HepG2 (cell line): ENCODE data around the gene ZFPL1. TPM values are rescaled to one million over a fixed set of nuclear protein-coding genes. Genes with fewer than 3 reads are reported as not detected.
A peak's percentile ranks its signal among the peaks of the same experiment; 100 is the strongest.

Source experiments
- ELK4 ChIP-seq: sonication (generic); formaldehyde crosslinking; IDR thresholded peaks from 2 replicates; pipeline ENCODE4 v1.9.0; 2021; ENCODE audit warnings: missing genetic modification reagents, borderline replicate concordance
- FOSL1 ChIP-seq: sonication (generic); formaldehyde crosslinking; IDR thresholded peaks from 2 replicates; pipeline ENCODE4 v1.9.0; 2021; ENCODE audit warnings: missing genetic modification reagents, borderline replicate concordance
- GATA4 ChIP-seq: sonication (generic); IDR thresholded peaks from 2 replicates; pipeline ENCODE4 v1.6.1; 2016; ENCODE audit warnings: antibody characterized with exemption, low read depth, borderline replicate concordance
- HDAC1 ChIP-seq: sonication (generic); formaldehyde crosslinking; IDR thresholded peaks from 2 replicates; pipeline ENCODE4 v1.5.1; 2020; ENCODE audit warnings: mild to moderate bottlenecking, missing genetic modification reagents
- HMGA1 ChIP-seq: sonication (generic); formaldehyde crosslinking; conservative IDR thresholded peaks from 2 replicates; pipeline ENCODE4 v1.4.0; 2020; ENCODE audit warnings: missing genetic modification reagents
- HOXA9 ChIP-seq: sonication (generic); formaldehyde crosslinking; IDR thresholded peaks from 2 replicates; pipeline ENCODE4 v1.8.1; 2022; ENCODE audit warnings: missing genetic modification reagents, mild to moderate bottlenecking, moderate library complexity, borderline replicate concordance
- LRRFIP1 ChIP-seq: sonication (generic); formaldehyde crosslinking; conservative IDR thresholded peaks from 2 replicates; pipeline ENCODE4 v1.4.0; 2020; ENCODE audit warnings: missing genetic modification reagents
- MAFF ChIP-seq: IDR thresholded peaks from 2 replicates; pipeline ENCODE4 v1.6.1; 2011; ENCODE audit warnings: low read depth, low read length, improper control_type of control experiment
- MAFG ChIP-seq: sonication (generic); formaldehyde crosslinking; IDR thresholded peaks from 2 replicates; pipeline ENCODE4 v1.5.1; 2020; ENCODE audit warnings: mild to moderate bottlenecking, missing genetic modification reagents
- SSRP1 ChIP-seq: IDR thresholded peaks from 2 replicates; pipeline ENCODE4 v1.6.1; 2016; ENCODE audit warnings: control low read depth
- ZBTB2 ChIP-seq: sonication (generic); formaldehyde crosslinking; IDR thresholded peaks from 2 replicates; pipeline ENCODE4 v1.8.0; 2022; ENCODE audit warnings: low read depth, missing genetic modification reagents
- ZFX ChIP-seq: sonication (generic); formaldehyde crosslinking; IDR thresholded peaks from 2 replicates; pipeline ENCODE4 v1.4.0; 2020; ENCODE audit warnings: mild to moderate bottlenecking, low read depth, missing genetic modification reagents, moderate library complexity
- ZNF687 ChIP-seq: sonication (generic); formaldehyde crosslinking; IDR thresholded peaks from 2 replicates; pipeline ENCODE4 v1.5.1; 2020; ENCODE audit warnings: mild to moderate bottlenecking, missing genetic modification reagents, moderate library complexity
- ZNF710 ChIP-seq: sonication (generic); formaldehyde crosslinking; IDR thresholded peaks from 2 replicates; pipeline ENCODE4 v1.5.0; 2020; ENCODE audit warnings: mild to moderate bottlenecking, missing genetic modification reagents, borderline replicate concordance
- ZNF773 ChIP-seq: sonication (generic); formaldehyde crosslinking; IDR thresholded peaks from 2 replicates; pipeline ENCODE4 v1.4.0; 2020; ENCODE audit warnings: missing genetic modification reagents, borderline replicate concordance
- ZNF781 ChIP-seq: sonication (generic); formaldehyde crosslinking; IDR thresholded peaks from 2 replicates; pipeline ENCODE4 v1.5.1; 2020; ENCODE audit warnings: borderline replicate concordance, mild to moderate bottlenecking, missing genetic modification reagents; ENCODE audit errors: not compliant biosample characterization
- ZNF782 ChIP-seq: sonication (generic); formaldehyde crosslinking; IDR thresholded peaks from 2 replicates; pipeline ENCODE4 v1.4.0; 2020; ENCODE audit warnings: missing genetic modification reagents, mild to moderate bottlenecking, borderline replicate concordance
- polyA plus RNA-seq, 8 experiments: library from polyadenylated mRNA; depleted of rRNA in 3 of 8; stranded (reverse) in 7 of 8; unstranded in 1 of 8; fragments of >200 nt; fragmentation: Illumina TruSeq in 4 of 8; extraction: Trizol in 4 of 8; gene quantifications; 2 replicates each; pipeline versions ENCODE4 v1.2.1 to v1.2.3, GENCODE V29; 2011 to 2016; ENCODE audit warnings: low read depth in 4 of 8, missing spikeins in 1 of 8, mixed read lengths in 1 of 8; ENCODE audit not compliant: insufficient read depth in 1 of 8
- total RNA-seq, 5 experiments: library from RNA; depleted of rRNA; stranded (reverse); fragments of >200 nt; fragmentation: Illumina TruSeq; extraction: Trizol; gene quantifications; 2 replicates each; pipeline ENCODE4 v1.2.3, GENCODE V29; 2016; ENCODE audit warnings: low read depth in 1 of 5

ZFPL1 gene
- total and polyA plus RNA-seq, 2 of the 13 experiments (the other 11 are each of a cell fraction or from before 2014, with no cell fraction given) = 32.2 to 56.0 TPM

GRCh38 chr11:65058012-65058411, 26.0 kb upstream of the ZFPL1 start (continued):
- TF ChIP-seq ZNF710 (peak; percentile 42; the same call in 1 of the 2 replicates), ZFX (CRISPR knock-in tag) (peak; percentile 72; the same call in 1 of the 2 replicates), ZNF782 (CRISPR knock-in tag) (no peak), MAFG (CRISPR knock-in tag) (no peak), MAFF (no peak), GATA4 (no peak), ZNF773 (no peak), LRRFIP1 (CRISPR knock-in tag) (no peak), ZBTB2 (CRISPR knock-in tag) (no peak), ZNF781 (CRISPR knock-in tag) (no peak), ZNF687 (CRISPR knock-in tag) (peak; percentile 80), SSRP1 (CRISPR knock-in tag) (no peak), HOXA9 (CRISPR knock-in tag) (no peak), FOSL1 (no peak), HMGA1 (CRISPR knock-in tag) (no peak), HDAC1 (CRISPR knock-in tag) (peak; percentile 4; the same call in 1 of the 2 replicates), ELK4 (CRISPR knock-in tag) (no peak)
